Gastroesophageal sphincter (tissue), 3 donors: ENCODE measurements around the gene THSD7A.

ENCODE experiments used
- CTCF ChIP-seq, 4 experiments: fragments of 200-600 bp in 2 of 4; fragments of 450-650 bp in 2 of 4; sonication (generic) in 1 of 4; IDR thresholded peaks; one replicate each; pipeline ENCODE4 v1.5.1; 2017 to 2019; ENCODE audit warnings: antibody characterized with exemption in 4 of 4, mild to moderate bottlenecking in 2 of 4, moderate library complexity in 2 of 4
- EP300 ChIP-seq: sonication (generic); formaldehyde crosslinking; IDR thresholded peaks from one replicate; pipeline ENCODE4 v1.6.1; 2017; ENCODE audit warnings: antibody characterized with exemption, mild to moderate bottlenecking
- POLR2A ChIP-seq, 2 donors: fragments of 450-650 bp; IDR thresholded peaks; one replicate each; pipeline ENCODE4 v1.6.1; 2017; ENCODE audit warnings: antibody characterized with exemption in 2 of 2, mild to moderate bottlenecking in 2 of 2, moderate library complexity in 1 of 2

GRCh38 chr7:11416641-11417458, 415.1 kb downstream of the THSD7A start:
- TF ChIP-seq CTCF (IDR thresholded peaks at IDR 0.05) (no peak), POLR2A (IDR thresholded peaks at IDR 0.05) (no peak), EP300 (no peak)
